SU-DHL-6 (cell line): ENCODE data around the gene NRP1.

ENCODE experiments used
- H2AFZ ChIP-seq: fragments of 200-600 bp; sonication (generic); 2 replicates; pipeline ENCODE4 v1.6.1; 2014; ENCODE audit warnings: low read depth, mild to moderate bottlenecking, moderate library complexity, mixed read lengths, antibody characterized with exemption, low read length; ENCODE audit not compliant: severe bottlenecking
- H3F3A ChIP-seq: fragments of 200-600 bp; shearing (Covaris generic); 2 replicates; pipeline ENCODE4 v1.6.0; 2016; ENCODE audit warnings: antibody characterized with exemption, mild to moderate bottlenecking; ENCODE audit not compliant: insufficient read depth
- H3K27ac ChIP-seq: fragments of 200-600 bp; sonication (generic); 2 replicates; pipeline ENCODE4 v1.5.1; 2016; ENCODE audit warnings: low read depth, mild to moderate bottlenecking, low read length, moderate library complexity, mixed read lengths
- H3K27me3 ChIP-seq: fragments of 200-600 bp; sonication (generic), shearing (Covaris generic); 2 replicates; pipeline ENCODE4 v1.6.0; 2014; ENCODE audit warnings: mild to moderate bottlenecking, low read length
- H3K36me3 ChIP-seq: fragments of 200-600 bp; sonication (generic); 2 replicates; pipeline ENCODE4 v1.6.1; 2014; ENCODE audit warnings: mild to moderate bottlenecking, low read length, mixed read lengths
- H3K4me2 ChIP-seq: fragments of 300-600, 200-600 bp; shearing (Covaris generic), sonication (generic); 2 replicates; pipeline ENCODE4 v1.6.0; 2014; ENCODE audit warnings: low read length, low read depth, mild to moderate bottlenecking; ENCODE audit not compliant: poor library complexity, severe bottlenecking
- H3K4me3 ChIP-seq: fragments of 200-600 bp; sonication (generic); 2 replicates; pipeline ENCODE4 v1.5.1; 2014; ENCODE audit warnings: antibody characterized with exemption, low read length, mild to moderate bottlenecking, mixed read lengths; ENCODE audit not compliant: insufficient read depth, poor library complexity, severe bottlenecking
- H3K79me2 ChIP-seq: fragments of 200-600 bp; sonication (generic); 2 replicates; pipeline ENCODE4 v1.6.1; 2014; ENCODE audit warnings: mild to moderate bottlenecking, low read length, moderate library complexity; ENCODE audit not compliant: insufficient read depth
- H3K9ac ChIP-seq: fragments of 200-600 bp; sonication (generic); 2 replicates; pipeline ENCODE4 v1.7.0; 2014; ENCODE audit warnings: mild to moderate bottlenecking, low read length
- H3K9me2 ChIP-seq: fragments of 200-600 bp; sonication (generic); replicated peaks from 2 replicates; pipeline ENCODE4 v1.6.1; 2014; ENCODE audit warnings: low read length; ENCODE audit not compliant: insufficient read depth
- H3K9me3 ChIP-seq: fragments of 200-600 bp; sonication (generic); 2 replicates; pipeline ENCODE4 v1.6.1; 2014; ENCODE audit warnings: low read length, mixed read lengths; ENCODE audit not compliant: insufficient read depth
- H4K20me1 ChIP-seq: fragments of 200-600 bp; sonication (generic); 2 replicates; pipeline ENCODE4 v1.6.1; 2014; ENCODE audit warnings: low read depth, mild to moderate bottlenecking, antibody characterized with exemption, low read length, moderate library complexity, mixed read lengths
- EZH2phosphoT487 ChIP-seq: fragments of 200-600 bp; sonication (generic), shearing (Covaris generic); conservative IDR thresholded peaks from 2 replicates; pipeline ENCODE4 v1.6.1; 2018; ENCODE audit warnings: mild to moderate bottlenecking, antibody characterized with exemption, low read length, moderate library complexity, mixed read lengths
- TF ChIP-seq, protein P1 (sequence below): fragments of 200-600 bp; sonication (generic); IDR thresholded peaks from one replicate; pipeline ENCODE4 v1.5.1; 2017; ENCODE audit warnings: antibody characterized with exemption, mild to moderate bottlenecking, low read length, moderate library complexity; ENCODE audit not compliant: insufficient read depth, poor library complexity, severe bottlenecking

NRP1 gene

GRCh38 chr10:33183655-33184054 lies 150.8 kb downstream of the NRP1 start:
- H3K9me2 ChIP-seq: no peaks in the 10 kb centered on the region
- H3K27ac ChIP-seq: no peak overlapping the region
- no peak overlapping the region for H3K4me3 ChIP-seq
- TF ChIP-seq, protein P1, sequence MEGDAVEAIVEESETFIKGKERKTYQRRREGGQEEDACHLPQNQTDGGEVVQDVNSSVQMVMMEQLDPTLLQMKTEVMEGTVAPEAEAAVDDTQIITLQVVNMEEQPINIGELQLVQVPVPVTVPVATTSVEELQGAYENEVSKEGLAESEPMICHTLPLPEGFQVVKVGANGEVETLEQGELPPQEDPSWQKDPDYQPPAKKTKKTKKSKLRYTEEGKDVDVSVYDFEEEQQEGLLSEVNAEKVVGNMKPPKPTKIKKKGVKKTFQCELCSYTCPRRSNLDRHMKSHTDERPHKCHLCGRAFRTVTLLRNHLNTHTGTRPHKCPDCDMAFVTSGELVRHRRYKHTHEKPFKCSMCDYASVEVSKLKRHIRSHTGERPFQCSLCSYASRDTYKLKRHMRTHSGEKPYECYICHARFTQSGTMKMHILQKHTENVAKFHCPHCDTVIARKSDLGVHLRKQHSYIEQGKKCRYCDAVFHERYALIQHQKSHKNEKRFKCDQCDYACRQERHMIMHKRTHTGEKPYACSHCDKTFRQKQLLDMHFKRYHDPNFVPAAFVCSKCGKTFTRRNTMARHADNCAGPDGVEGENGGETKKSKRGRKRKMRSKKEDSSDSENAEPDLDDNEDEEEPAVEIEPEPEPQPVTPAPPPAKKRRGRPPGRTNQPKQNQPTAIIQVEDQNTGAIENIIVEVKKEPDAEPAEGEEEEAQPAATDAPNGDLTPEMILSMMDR: no peak
- no peak for TF ChIP-seq EZH2phosphoT487
- no peaks in the 10 kb centered on the region for H3F3A ChIP-seq
- no peak overlapping the region for H2AFZ ChIP-seq
- no peaks in the 10 kb centered on the region for H4K20me1 ChIP-seq
- H3K27me3 ChIP-seq: no peaks in the 10 kb centered on the region
- H3K4me2 ChIP-seq: no peak overlapping the region
- no peaks in the 10 kb centered on the region for H3K9me3 ChIP-seq
- H3K9ac ChIP-seq: no peak overlapping the region
- H3K36me3 ChIP-seq: no peaks in the 10 kb centered on the region
- H3K79me2 ChIP-seq: no peaks in the 10 kb centered on the region

DNA sequence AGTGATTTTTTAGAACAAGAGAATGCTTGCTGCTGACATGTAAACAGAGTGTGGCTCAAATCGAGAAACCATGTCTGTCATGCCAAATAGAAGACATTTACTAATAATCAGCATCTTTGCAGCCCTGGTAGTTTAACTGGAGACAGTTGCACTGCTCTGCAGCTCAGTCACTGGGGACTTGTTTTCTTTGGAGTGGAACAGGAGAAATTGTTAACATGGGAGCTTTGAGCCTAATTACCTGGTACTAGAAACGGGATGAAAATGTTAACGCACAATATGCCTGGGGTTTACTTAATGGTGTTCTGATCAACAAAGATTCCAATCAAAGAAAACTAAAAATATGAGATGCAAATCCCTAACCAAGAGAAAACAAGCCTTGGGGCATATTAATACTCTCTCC lies 153.5 kb downstream of the NRP1 start:
- TF ChIP-seq EZH2phosphoT487: no peak
- TF ChIP-seq, protein P1: no peak
- H3K36me3 ChIP-seq: no peaks in the 10 kb centered on the region

GRCh38 chr10:33180390-33180789 lies 154.1 kb downstream of the NRP1 start:
- TF ChIP-seq, protein P1: no peak
- no peak for TF ChIP-seq EZH2phosphoT487

More for the DNA sequence above, 153.5 kb downstream of the NRP1 start:
- Histone ChIP-seq H3K9me3 (no peaks in the 10 kb centered on the region), H3K9me2 (no peaks in the 10 kb centered on the region), H3K4me3 (no peak overlapping the region), H3K9ac (no peak overlapping the region), H3K27me3 (no peaks in the 10 kb centered on the region), H3K79me2 (no peaks in the 10 kb centered on the region), H2AFZ (no peak overlapping the region), H3F3A (no peaks in the 10 kb centered on the region), H4K20me1 (no peaks in the 10 kb centered on the region), H3K4me2 (no peak overlapping the region), H3K27ac (no peak overlapping the region)

GRCh38 chr10:33179067-33179466 lies 155.4 kb downstream of the NRP1 start:
- H3K36me3 ChIP-seq: no peaks in the 10 kb centered on the region
- H3F3A ChIP-seq: no peaks in the 10 kb centered on the region
- H4K20me1 ChIP-seq: no peaks in the 10 kb centered on the region

More at GRCh38 chr10:33180390-33180789, 154.1 kb downstream of the NRP1 start:
- Histone ChIP-seq H3K9me2 (no peaks in the 10 kb centered on the region), H2AFZ (no peak overlapping the region), H3K27ac (no peak overlapping the region), H3K36me3 (no peaks in the 10 kb centered on the region), H3F3A (no peaks in the 10 kb centered on the region), H3K79me2 (no peaks in the 10 kb centered on the region), H3K27me3 (no peaks in the 10 kb centered on the region), H4K20me1 (no peaks in the 10 kb centered on the region), H3K4me2 (no peak overlapping the region), H3K9ac (no peak overlapping the region), H3K9me3 (no peaks in the 10 kb centered on the region), H3K4me3 (no peak overlapping the region)

More at GRCh38 chr10:33179067-33179466, 155.4 kb downstream of the NRP1 start:
- TF ChIP-seq EZH2phosphoT487: no peak
- TF ChIP-seq, protein P1: no peak
- no peak overlapping the region for H3K4me2 ChIP-seq
- H3K4me3 ChIP-seq: no peak overlapping the region
- H3K9ac ChIP-seq: no peak overlapping the region
- H3K79me2 ChIP-seq: no peaks in the 10 kb centered on the region
- no peak overlapping the region for H3K27ac ChIP-seq
- no peak overlapping the region for H2AFZ ChIP-seq
- H3K9me2 ChIP-seq: no peaks in the 10 kb centered on the region
- no peaks in the 10 kb centered on the region for H3K27me3 ChIP-seq
- H3K9me3 ChIP-seq: no peaks in the 10 kb centered on the region
